HG02938 (cell line): ENCODE results near the gene HAGHL.
"Not testable (repeated sequence)": the region's sequence is repeated elsewhere in the genome, so short reads cannot be mapped to it uniquely, and the experiment has no call there.

ENCODE experiments used
- ATAC-seq: cut with Tn5 transposase; IDR thresholded peaks from one replicate; pipeline ENCODE4 v1.9.1; 2021; ENCODE audit warnings: mild to moderate bottlenecking, moderate library complexity; ENCODE audit not compliant: unreplicated experiment

The HAGHL gene

DNA sequence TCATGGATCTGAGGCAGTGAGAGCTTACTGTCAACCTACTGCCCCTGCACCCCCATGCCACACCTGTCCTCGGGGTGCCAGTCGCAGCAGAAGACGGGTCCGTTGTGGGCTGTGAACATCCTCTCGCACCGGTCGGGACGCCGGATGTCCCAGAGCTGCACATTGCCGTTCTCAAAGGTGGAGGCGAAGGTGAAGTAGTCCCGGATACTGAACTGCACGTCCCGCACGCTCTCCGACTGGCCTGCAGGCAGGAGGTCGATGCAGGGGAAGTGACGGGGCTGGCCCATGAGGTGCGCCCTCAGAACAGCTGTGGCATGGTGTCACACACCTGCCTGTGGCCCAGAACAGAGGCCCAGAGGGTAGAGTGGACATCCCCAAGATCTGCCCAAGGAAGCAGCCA, 39.4 kb upstream of the HAGHL start:
- ATAC-seq, result no peak

GRCh38 chr16:689175-689897, 37.6 kb upstream of the HAGHL start:
- no peak for ATAC-seq

DNA sequence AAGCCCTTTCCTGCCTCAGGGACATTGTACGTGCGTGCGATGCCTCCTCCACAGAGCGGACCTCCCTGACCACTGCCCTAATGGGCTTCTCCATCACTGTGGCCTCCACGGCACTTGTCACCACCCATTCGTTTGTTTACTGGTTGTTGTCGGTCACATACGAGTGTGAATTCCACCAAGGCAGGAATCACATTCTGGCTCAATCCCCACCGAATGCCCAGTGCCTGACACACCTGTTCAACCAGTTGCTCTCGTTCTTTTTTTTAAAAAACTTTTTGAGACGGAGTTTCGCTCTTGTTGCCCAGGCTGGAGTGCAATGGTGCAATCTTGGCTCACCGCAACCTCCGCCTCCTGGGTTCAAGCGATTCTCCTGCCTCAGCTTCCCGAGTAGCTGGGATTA, 35.7 kb upstream of the HAGHL start:
- ATAC-seq, result not testable (repeated sequence)

GRCh38 chr16:692356-693108, 34.4 kb upstream of the HAGHL start:
- no peak for ATAC-seq

DNA sequence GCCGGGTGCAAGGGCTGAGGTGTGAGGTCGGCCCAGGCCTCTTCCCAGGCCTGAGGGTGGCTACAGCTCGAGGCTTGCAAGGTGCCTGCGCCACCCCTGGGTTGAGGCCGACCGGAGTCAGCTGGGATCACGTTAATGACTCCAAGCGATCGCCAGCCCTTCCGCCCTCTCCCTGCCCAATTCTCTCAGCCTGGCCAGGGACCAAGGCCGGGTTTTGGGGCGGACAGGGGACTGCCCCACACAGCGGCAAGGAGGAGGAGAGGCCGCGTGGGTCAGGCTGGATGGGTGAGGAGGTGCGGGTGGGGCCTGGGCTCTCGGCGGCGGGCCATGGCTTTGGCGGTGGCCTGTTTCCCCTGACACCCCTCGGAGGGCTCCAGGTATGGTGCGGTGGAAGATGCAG, 33.5 kb upstream of the HAGHL start:
- no peak for ATAC-seq

- ATAC-seq, result no peak
Measured at GRCh38 chr16:693766-694165, 33.1 kb upstream of the HAGHL start.

DNA sequence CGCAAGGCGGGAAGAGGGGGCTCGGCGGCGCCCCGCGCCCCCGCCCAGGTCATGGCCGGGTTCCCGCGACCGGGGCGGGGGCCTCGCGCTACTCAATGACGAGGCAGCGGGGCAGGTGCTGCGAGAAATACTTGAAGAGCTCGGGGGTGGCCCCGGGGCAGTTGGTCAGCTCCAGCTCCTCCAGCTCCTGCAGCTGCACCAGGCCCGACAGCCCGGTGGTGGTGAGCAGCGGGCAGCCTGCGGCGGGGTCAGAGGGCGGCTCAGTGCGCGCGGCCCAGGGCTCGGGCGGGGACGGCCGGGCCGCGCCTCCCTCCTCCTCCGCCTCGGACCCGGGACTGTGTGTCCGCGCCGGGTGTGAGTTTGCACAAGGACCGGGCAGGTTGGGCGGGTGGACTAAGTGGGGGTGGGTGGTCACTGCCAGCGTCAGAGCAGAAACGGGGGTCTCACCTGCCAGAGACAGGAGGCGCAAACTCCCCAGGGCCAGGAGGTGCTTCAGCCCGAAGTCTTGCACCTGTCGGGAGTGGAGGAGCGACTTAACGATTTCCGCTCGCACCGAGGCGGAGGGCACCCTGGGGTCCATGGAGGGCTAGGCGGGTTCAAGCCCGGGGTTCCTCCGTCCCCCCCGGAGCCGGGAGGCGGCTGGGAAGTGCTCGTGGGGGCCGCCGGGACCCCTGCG, 32.6 kb upstream of the HAGHL start:
- ATAC-seq, result no peak

GRCh38 chr16:694863-695354, 32.0 kb upstream of the HAGHL start:
- no peak for ATAC-seq

GRCh38 chr16:695355-696089, 31.4 kb upstream of the HAGHL start:
- no peak for ATAC-seq

- no peak for ATAC-seq
Measured at GRCh38 chr16:698911-699671, 27.8 kb upstream of the HAGHL start.

GRCh38 chr16:700684-701584, 26.0 kb upstream of the HAGHL start:
- ATAC-seq, result no peak

DNA sequence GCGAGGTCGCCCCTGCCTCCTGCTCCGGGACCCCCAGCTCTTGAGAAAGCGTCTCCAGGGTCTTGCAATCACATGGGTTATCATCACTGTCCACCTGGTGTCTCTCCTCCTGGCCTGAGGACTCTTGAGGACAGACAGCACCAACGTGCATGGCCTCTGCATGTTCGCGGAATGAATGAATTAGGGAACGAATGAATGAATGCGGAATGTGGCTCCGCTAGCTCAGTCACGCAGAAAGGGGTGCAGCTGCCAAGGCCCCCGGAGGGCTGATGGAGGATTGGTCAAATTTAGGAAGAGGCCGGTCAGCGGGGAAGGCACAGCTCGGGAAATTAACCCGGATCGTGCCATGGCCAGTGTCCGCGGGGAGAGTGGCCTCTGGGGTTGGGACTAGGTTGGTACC, 24.6 kb upstream of the HAGHL start:
- no peak for ATAC-seq

- ATAC-seq, result no peak
Measured at GRCh38 chr16:703406-703805, 23.5 kb upstream of the HAGHL start.

DNA sequence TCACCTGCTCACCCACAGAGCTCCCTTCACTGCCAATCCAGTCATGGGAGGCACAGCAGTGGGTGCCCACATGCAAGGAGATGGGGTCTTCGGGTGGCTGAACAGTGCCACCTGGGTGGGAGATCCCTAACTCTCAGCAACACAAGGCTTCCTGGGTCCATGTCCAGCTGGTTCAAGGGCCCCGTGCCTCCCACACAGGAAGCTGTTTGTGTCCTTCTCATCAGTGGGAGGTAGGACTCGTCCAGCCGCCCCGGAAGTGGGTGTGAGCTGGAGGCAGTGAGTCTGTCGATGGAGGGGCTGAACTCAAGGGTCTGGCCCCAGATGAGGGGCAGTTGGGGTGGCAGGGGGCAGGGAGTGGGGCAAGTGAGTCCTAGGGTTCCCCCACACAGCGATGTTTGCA, 22.9 kb upstream of the HAGHL start:
- ATAC-seq, result no peak

- no peak for ATAC-seq
Measured at GRCh38 chr16:704552-705380, 22.1 kb upstream of the HAGHL start.

GRCh38 chr16:705431-706188, 21.3 kb upstream of the HAGHL start, which contains the start of gene FBXL16:
Gene FBXL16, minus strand, starts transcription at chr16:705801. Its CDS starts 8,396 bp downstream, at chr16:697405.
- no peak for ATAC-seq

DNA sequence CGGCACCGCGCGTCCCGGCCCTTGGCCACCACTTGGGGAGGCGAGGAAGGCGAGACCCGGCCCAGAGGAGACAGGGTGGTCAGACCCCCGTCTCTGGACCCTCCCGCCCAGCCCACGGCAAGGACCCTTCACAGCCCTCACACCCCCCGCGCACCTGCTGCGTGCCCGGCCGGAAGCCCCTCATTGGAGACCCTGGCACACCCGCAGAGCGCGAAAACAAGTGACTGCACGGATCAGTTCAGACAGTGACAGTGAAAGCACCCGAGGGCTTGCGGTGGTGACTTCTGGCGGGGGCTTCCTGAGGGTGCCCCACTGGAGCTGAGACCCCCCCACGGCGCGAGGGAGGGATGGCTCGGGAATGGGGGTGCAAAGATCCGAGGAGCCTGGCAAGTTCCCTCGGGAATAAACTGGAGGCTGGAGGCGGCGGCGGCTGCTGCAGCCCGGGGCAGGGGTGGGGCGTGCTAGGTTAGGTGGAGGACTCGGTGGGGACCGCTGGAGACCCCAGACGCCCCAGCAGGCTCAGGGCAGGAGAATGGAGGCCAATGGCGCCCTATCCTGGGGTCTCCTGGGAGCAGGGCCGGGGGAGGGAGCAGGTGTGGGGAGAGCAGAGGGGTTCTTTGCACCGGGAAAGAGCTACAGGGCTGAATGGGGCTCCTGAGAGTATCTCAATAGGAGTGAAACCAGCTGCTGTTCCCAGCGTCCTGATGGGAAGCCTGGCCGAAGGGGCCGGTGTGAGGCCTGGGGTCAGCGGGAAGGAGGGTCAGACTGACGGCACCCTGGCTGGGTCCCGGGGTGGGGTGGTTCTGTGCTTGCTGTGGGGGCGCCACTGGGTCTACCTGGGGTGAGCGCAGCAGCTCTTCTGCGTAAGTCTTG, 20.5 kb upstream of the HAGHL start:
- no peak for ATAC-seq
